MM.1S (cell line): ENCODE data around the gene MYO1H.

ENCODE experiments used
- DNase-seq: peaks from one replicate; pipeline ENCODE4 v3.0.0-alpha.2; 2015
- H2AFZ ChIP-seq: fragments of 300-600 bp; sonication (generic); 2 replicates; pipeline ENCODE4 v1.6.0; 2016; ENCODE audit warnings: antibody characterized with exemption, low read length
- H3F3A ChIP-seq: fragments of 300-600 bp; sonication (generic); 2 replicates; pipeline ENCODE4 v1.6.1; 2016; ENCODE audit warnings: mild to moderate bottlenecking, antibody characterized with exemption, low read length, moderate library complexity, mixed read lengths; ENCODE audit not compliant: insufficient read depth
- H3K27ac ChIP-seq: fragments of 300-600 bp; sonication (generic); 2 replicates; pipeline ENCODE4 v1.5.1; 2016; ENCODE audit warnings: mild to moderate bottlenecking, low read length
- H3K27me3 ChIP-seq: fragments of 300-600 bp; sonication (generic); replicated peaks from 2 replicates; pipeline ENCODE4 v1.6.0; 2016; ENCODE audit warnings: low read length; ENCODE audit not compliant: insufficient read depth
- H3K36me3 ChIP-seq: fragments of 300-600 bp; sonication (generic); replicated peaks from 2 replicates; pipeline ENCODE4 v1.6.1; 2016; ENCODE audit warnings: mild to moderate bottlenecking, low read length, mixed read lengths; ENCODE audit not compliant: insufficient read depth
- H3K4me1 ChIP-seq: fragments of 300-600 bp; sonication (generic); 2 replicates; pipeline ENCODE4 v1.6.1; 2016; ENCODE audit warnings: low read length, mixed read lengths
- H3K4me2 ChIP-seq: fragments of 300-600 bp; sonication (generic); 2 replicates; pipeline ENCODE4 v1.6.0; 2016; ENCODE audit warnings: low read depth, low read length
- H3K4me3 ChIP-seq: fragments of 300-600 bp; sonication (generic); 2 replicates; pipeline ENCODE4 v1.5.1; 2016; ENCODE audit warnings: low read length, mixed read lengths
- H3K79me2 ChIP-seq: fragments of 300-600 bp; sonication (generic); 2 replicates; pipeline ENCODE4 v1.6.1; 2016; ENCODE audit warnings: mixed run types, low read length, mixed read lengths
- H3K9ac ChIP-seq: fragments of 300-600 bp; sonication (generic); 2 replicates; pipeline ENCODE4 v1.6.1; 2016; ENCODE audit warnings: low read length, mixed read lengths
- H3K9me2 ChIP-seq: fragments of 300-600 bp; sonication (generic); replicated peaks from 2 replicates; pipeline ENCODE4 v1.6.1; 2016; ENCODE audit warnings: mild to moderate bottlenecking, low read length, mixed read lengths; ENCODE audit not compliant: insufficient read depth
- H3K9me3 ChIP-seq: fragments of 300-600 bp; sonication (generic); replicated peaks from 2 replicates; pipeline ENCODE4 v1.6.1; 2016; ENCODE audit warnings: mild to moderate bottlenecking, low read length, mixed read lengths; ENCODE audit not compliant: insufficient read depth
- H4K20me1 ChIP-seq: fragments of 300-600 bp; sonication (generic); 2 replicates; pipeline ENCODE4 v1.6.1; 2016; ENCODE audit warnings: mild to moderate bottlenecking, low read length, moderate library complexity, mixed read lengths; ENCODE audit not compliant: insufficient read depth
- CTCF ChIP-seq: fragments of 300-600 bp; sonication (generic); IDR thresholded peaks from 2 replicates; pipeline ENCODE4 v1.5.1; 2016; ENCODE audit warnings: antibody characterized with exemption, low read length, mixed read lengths
- EZH2 ChIP-seq: fragments of 300-600 bp; sonication (generic); optimal IDR thresholded peaks from 2 replicates; pipeline ENCODE3; 2017; ENCODE audit warnings: low read depth, mild to moderate bottlenecking, antibody characterized with exemption, low read length, mixed read lengths
- EZH2phosphoT487 ChIP-seq: fragments of 300-600 bp; sonication (generic); IDR thresholded peaks from 2 replicates; pipeline ENCODE4 v1.6.1; 2018; ENCODE audit warnings: antibody characterized with exemption, low read length

MYO1H gene

GRCh38 chr12:109451400-109451799 lies 103.7 kb downstream of the MYO1H start:
- Histone ChIP-seq H3K4me1 (no peaks in the 10 kb centered on the region), H3K36me3 (no peaks in the 10 kb centered on the region), H3K9ac (no peak overlapping the region), H3K9me3 (no peaks in the 10 kb centered on the region), H3K27me3 (no peaks in the 10 kb centered on the region), H3K79me2 (no peaks in the 10 kb centered on the region), H3K4me2 (no peak overlapping the region), H3K9me2 (no peaks in the 10 kb centered on the region), H3K4me3 (no peak overlapping the region), H2AFZ (no peak overlapping the region), H3K27ac (no peak overlapping the region), H4K20me1 (no peaks in the 10 kb centered on the region), H3F3A (no peaks in the 10 kb centered on the region)
- DNase-seq: no peak
- TF ChIP-seq EZH2phosphoT487 (no peak), EZH2 (no peak)

- H3F3A ChIP-seq: no peaks in the 10 kb centered on the region
- no peaks in the 10 kb centered on the region for H4K20me1 ChIP-seq
- H3K36me3 ChIP-seq: no peaks in the 10 kb centered on the region
- H3K9me3 ChIP-seq: no peaks in the 10 kb centered on the region
- no peak overlapping the region for H2AFZ ChIP-seq
- no peak overlapping the region for H3K4me2 ChIP-seq
- no peak for DNase-seq
- no peak overlapping the region for H3K27ac ChIP-seq
- H3K79me2 ChIP-seq: no peaks in the 10 kb centered on the region
- no peak overlapping the region for H3K9ac ChIP-seq
- no peak overlapping the region for H3K4me3 ChIP-seq
- H3K9me2 ChIP-seq: no peaks in the 10 kb centered on the region
- no peak for TF ChIP-seq EZH2phosphoT487
- TF ChIP-seq EZH2: no peak
- TF ChIP-seq CTCF: no peak
- no peaks in the 10 kb centered on the region for H3K27me3 ChIP-seq
- H3K4me1 ChIP-seq: no peaks in the 10 kb centered on the region
Observed at GRCh38 chr12:109452489-109452888, 104.8 kb downstream of the MYO1H start.

- H3K79me2 ChIP-seq: peaks cover 13% of the 10 kb centered on the region
- no peaks in the 10 kb centered on the region for H3K27me3 ChIP-seq
- no peaks in the 10 kb centered on the region for H3K9me2 ChIP-seq
- no peaks in the 10 kb centered on the region for H3K36me3 ChIP-seq
- H4K20me1 ChIP-seq: no peaks in the 10 kb centered on the region
- H3F3A ChIP-seq: no peaks in the 10 kb centered on the region
- H2AFZ ChIP-seq: no peak overlapping the region
- H3K4me2 ChIP-seq: no peak overlapping the region
- H3K4me3 ChIP-seq: no peak overlapping the region
- no peak overlapping the region for H3K27ac ChIP-seq
- TF ChIP-seq EZH2phosphoT487 (no peak), CTCF (no peak), EZH2 (no peak)
- no peaks in the 10 kb centered on the region for H3K4me1 ChIP-seq
- no peak overlapping the region for H3K9ac ChIP-seq
- DNase-seq: no peak
- H3K9me3 ChIP-seq: no peaks in the 10 kb centered on the region
Observed at GRCh38 chr12:109455706-109456105, 108.0 kb downstream of the MYO1H start.

GRCh38 chr12:109458086-109458485 lies 110.4 kb downstream of the MYO1H start:
- Histone ChIP-seq H3K9ac (no peak overlapping the region), H3K4me3 (no peak overlapping the region), H3K27me3 (no peaks in the 10 kb centered on the region), H3K4me1 (peaks cover 8% of the 10 kb centered on the region), H4K20me1 (no peaks in the 10 kb centered on the region), H3F3A (no peaks in the 10 kb centered on the region), H3K79me2 (peaks cover 32% of the 10 kb centered on the region), H2AFZ (no peak overlapping the region), H3K36me3 (no peaks in the 10 kb centered on the region), H3K9me2 (no peaks in the 10 kb centered on the region), H3K27ac (no peak overlapping the region), H3K4me2 (no peak overlapping the region), H3K9me3 (no peaks in the 10 kb centered on the region)
- DNase-seq: no peak
- no peak for TF ChIP-seq EZH2
- TF ChIP-seq CTCF: no peak
- TF ChIP-seq EZH2phosphoT487: no peak
